Retinal pigment epithelial cell (primary cell): Measurements from ENCODE around the gene PRR29.

Source experiments
- DNase-seq: peaks from one replicate; pipeline ENCODE4 v3.0.0-alpha.2; 2010; ENCODE audit warnings: low read depth
- H3K4me3 ChIP-seq: 2 replicates; pipeline ENCODE4 v1.5.1; 2011; ENCODE audit warnings: mild to moderate bottlenecking, low read length, control low read depth, moderate library complexity
- TF ChIP-seq, protein P1 (sequence below): conservative IDR thresholded peaks from 2 replicates; pipeline ENCODE4 v1.5.1; 2011; ENCODE audit warnings: low read depth, low read length, control low read depth, inconsistent platforms

Gene PRR29

GRCh38 chr17:64007838-64008282 lies 9.7 kb downstream of the PRR29 start:
- no peak for DNase-seq
- TF ChIP-seq, protein P1, sequence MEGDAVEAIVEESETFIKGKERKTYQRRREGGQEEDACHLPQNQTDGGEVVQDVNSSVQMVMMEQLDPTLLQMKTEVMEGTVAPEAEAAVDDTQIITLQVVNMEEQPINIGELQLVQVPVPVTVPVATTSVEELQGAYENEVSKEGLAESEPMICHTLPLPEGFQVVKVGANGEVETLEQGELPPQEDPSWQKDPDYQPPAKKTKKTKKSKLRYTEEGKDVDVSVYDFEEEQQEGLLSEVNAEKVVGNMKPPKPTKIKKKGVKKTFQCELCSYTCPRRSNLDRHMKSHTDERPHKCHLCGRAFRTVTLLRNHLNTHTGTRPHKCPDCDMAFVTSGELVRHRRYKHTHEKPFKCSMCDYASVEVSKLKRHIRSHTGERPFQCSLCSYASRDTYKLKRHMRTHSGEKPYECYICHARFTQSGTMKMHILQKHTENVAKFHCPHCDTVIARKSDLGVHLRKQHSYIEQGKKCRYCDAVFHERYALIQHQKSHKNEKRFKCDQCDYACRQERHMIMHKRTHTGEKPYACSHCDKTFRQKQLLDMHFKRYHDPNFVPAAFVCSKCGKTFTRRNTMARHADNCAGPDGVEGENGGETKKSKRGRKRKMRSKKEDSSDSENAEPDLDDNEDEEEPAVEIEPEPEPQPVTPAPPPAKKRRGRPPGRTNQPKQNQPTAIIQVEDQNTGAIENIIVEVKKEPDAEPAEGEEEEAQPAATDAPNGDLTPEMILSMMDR: no peak
- H3K4me3 ChIP-seq: no peak overlapping the region

GRCh38 chr17:64008346-64008745 lies 10.2 kb downstream of the PRR29 start:
- DNase-seq: no peak
- TF ChIP-seq, protein P1: no peak
- no peak overlapping the region for H3K4me3 ChIP-seq

GRCh38 chr17:64008830-64009229 lies 10.7 kb downstream of the PRR29 start:
- TF ChIP-seq, protein P1: no peak
- no peak for DNase-seq
- H3K4me3 ChIP-seq: no peak overlapping the region

DNA sequence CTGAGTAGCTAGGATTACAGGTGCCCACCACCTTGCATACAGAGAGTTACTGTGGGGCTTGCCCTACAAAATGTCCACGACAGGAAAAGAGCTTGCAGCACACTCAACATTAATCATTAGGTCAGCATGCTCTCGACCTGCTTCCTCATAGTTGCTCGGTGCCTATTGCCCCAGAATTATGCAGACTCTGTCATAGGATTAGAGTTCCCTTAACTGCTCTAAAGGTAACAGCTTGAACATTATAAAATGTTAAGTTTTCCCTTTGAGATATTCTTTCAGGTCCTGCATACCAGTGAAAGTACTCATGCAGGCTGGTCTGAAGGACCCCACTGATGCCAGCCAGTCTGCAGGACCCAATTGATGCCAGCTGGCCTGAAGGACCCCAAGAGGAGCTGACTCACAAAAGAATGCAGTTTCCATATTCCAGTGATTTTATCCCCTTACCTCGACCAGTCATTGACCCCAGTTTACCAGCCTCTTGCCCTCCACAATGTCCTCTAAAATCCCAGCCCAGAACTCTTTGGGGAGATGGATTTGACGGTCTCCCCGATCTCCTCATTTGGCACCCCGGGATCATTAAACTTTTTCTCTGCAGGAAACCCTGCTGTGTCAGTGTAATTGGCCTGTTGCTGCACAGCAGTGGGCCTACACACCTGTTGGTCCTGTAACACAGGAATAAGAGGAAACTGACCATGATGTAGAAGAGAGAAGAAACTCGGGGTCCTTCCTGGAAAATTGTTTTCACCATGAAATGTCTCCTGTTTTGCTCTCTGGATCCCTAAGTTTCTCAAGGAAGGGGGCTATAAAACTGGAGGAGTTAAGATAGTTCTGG lies 11.6 kb downstream of the PRR29 start:
- H3K4me3 ChIP-seq: no peak overlapping the region
- DNase-seq: no peak
- TF ChIP-seq, protein P1: no peak

- no peak for DNase-seq
- H3K4me3 ChIP-seq: no peak overlapping the region
- TF ChIP-seq, protein P1: no peak
These were observed 17.3 kb downstream of the PRR29 start for GRCh38 chr17:64015447-64015846.

- no peak for DNase-seq
- no peak overlapping the region for H3K4me3 ChIP-seq
- TF ChIP-seq, protein P1: peak; percentile 9
These were observed 18.2 kb downstream of the PRR29 start for GRCh38 chr17:64016231-64016784.

- TF ChIP-seq, protein P1: no peak
- H3K4me3 ChIP-seq: no peak overlapping the region
- DNase-seq: no peak
These were observed 18.8 kb downstream of the PRR29 start for GRCh38 chr17:64016974-64017373.
